ENCODE data around the gene SYNGR3.
"Not testable (repeated sequence)": the region's sequence is repeated elsewhere in the genome, so short reads cannot be mapped to it uniquely, and the experiment has no call there.

Gene SYNGR3

GRCh38 chr16:1958715-1959268, 31.0 kb upstream of the SYNGR3 start:
- no peaks in the 10 kb centered on the region for H3K79me1 ChIP-seq (ENCODE audit: low read length)
- no peak overlapping the region for H2BK120ac ChIP-seq (ENCODE audit: low read depth, low read length)
- H3K9ac ChIP-seq (ENCODE audit: low read length), result peak overlapping the region; percentile 58
- no peaks in the 10 kb centered on the region for H3K27me3 ChIP-seq (ENCODE audit: insufficient read depth, low read length, poor library complexity)
- H3K79me2 ChIP-seq (ENCODE audit: control insufficient read depth, insufficient read depth, low read length), result peaks cover 17% of the 10 kb centered on the region
- peaks cover 15% of the 10 kb centered on the region for H3K36me3 ChIP-seq (ENCODE audit: control insufficient read depth, insufficient read depth, low read length)
- H3K4ac ChIP-seq (ENCODE audit: low read depth, low read length), result no peak overlapping the region
- no peaks in the 10 kb centered on the region for H3K4me1 ChIP-seq (ENCODE audit: control insufficient read depth, low read depth, low read length)
- H3K18ac ChIP-seq (ENCODE audit: low read length), result no peak overlapping the region
- H3K56ac ChIP-seq (ENCODE audit: low read length), result peak overlapping the region; percentile 66
- H4K8ac ChIP-seq (ENCODE audit: low read depth, low read length), result no peak overlapping the region
- H3K4me3 ChIP-seq (ENCODE audit: low read length), result no peak overlapping the region
- H2AK5ac ChIP-seq (ENCODE audit: low read length), result no peak overlapping the region
- no peak overlapping the region for H4K5ac ChIP-seq (ENCODE audit: low read length)
- no CpG with 5 or more reads among the region's 14 CpGs for WGBS (ENCODE audit: extremely low coverage, insufficient coverage, low lambda C conversion rate)
- DNase-seq, result no peak
- no peak overlapping the region for H3K23ac ChIP-seq (ENCODE audit: low read length)
- H3K27ac ChIP-seq (ENCODE audit: low read depth, low read length), result no peak overlapping the region
- no peak overlapping the region for H2BK5ac ChIP-seq (ENCODE audit: low read length)
- H3K4me2 ChIP-seq (ENCODE audit: low read length), result peak overlapping the region; percentile 29
- no peak overlapping the region for H2BK15ac ChIP-seq (replicated peaks; ENCODE audit: low read depth)

GRCh38 chr16:1959269-1960039, 30.3 kb upstream of the SYNGR3 start, which contains the start of gene NDUFB10:
Gene NDUFB10, plus strand, starts transcription at chr16:1959538. Its CDS starts 87 bp downstream, at chr16:1959625.
- WGBS (ENCODE audit: extremely low coverage, insufficient coverage, low lambda C conversion rate), result no CpG with 5 or more reads among the region's 79 CpGs
- Histone ChIP-seq H3K4me2 (ENCODE audit: low read length) (peak within 1 kb of the TSS; percentile 29), H3K79me1 (ENCODE audit: low read length) (no peaks in the 10 kb centered on the region), H3K4ac (ENCODE audit: low read depth, low read length) (peak within 1 kb of the TSS; percentile 93), H4K5ac (ENCODE audit: low read length) (no peak within 1 kb of the TSS), H2BK15ac (replicated peaks; ENCODE audit: low read depth) (no peak within 1 kb of the TSS), H3K23ac (ENCODE audit: low read length) (no peak within 1 kb of the TSS), H2AK5ac (ENCODE audit: low read length) (no peak within 1 kb of the TSS), H4K8ac (ENCODE audit: low read depth, low read length) (no peak within 1 kb of the TSS), H3K27ac (ENCODE audit: low read depth, low read length) (peak within 1 kb of the TSS; percentile 70), H2BK5ac (ENCODE audit: low read length) (peak within 1 kb of the TSS; percentile 63), H3K79me2 (ENCODE audit: control insufficient read depth, insufficient read depth, low read length) (peaks cover 24% of the 10 kb centered on the region), H3K56ac (ENCODE audit: low read length) (peak within 1 kb of the TSS; percentile 99), H3K18ac (ENCODE audit: low read length) (peak within 1 kb of the TSS; percentile 92), H2BK120ac (ENCODE audit: low read depth, low read length) (peak within 1 kb of the TSS; percentile 2), H3K36me3 (ENCODE audit: control insufficient read depth, insufficient read depth, low read length) (peaks cover 15% of the 10 kb centered on the region), H3K27me3 (ENCODE audit: insufficient read depth, low read length, poor library complexity) (no peaks in the 10 kb centered on the region), H3K4me3 (ENCODE audit: low read length) (peak within 1 kb of the TSS; percentile 93), H3K4me1 (ENCODE audit: control insufficient read depth, low read depth, low read length) (no peaks in the 10 kb centered on the region), H3K9ac (ENCODE audit: low read length) (peak within 1 kb of the TSS; percentile 98)
- peak; percentile 91 for DNase-seq

GRCh38 chr16:1960665-1961630, 28.8 kb upstream of the SYNGR3 start:
- no peak overlapping the region for H3K4me3 ChIP-seq (ENCODE audit: low read length)
- no peak overlapping the region for H3K27ac ChIP-seq (ENCODE audit: low read depth, low read length)
- H3K79me1 ChIP-seq (ENCODE audit: low read length), result peaks cover 4% of the 10 kb centered on the region
- H3K4me1 ChIP-seq (ENCODE audit: control insufficient read depth, low read depth, low read length), result no peaks in the 10 kb centered on the region
- DNase-seq, result peak; percentile 76
- no peak overlapping the region for H4K8ac ChIP-seq (ENCODE audit: low read depth, low read length)
- no CpG with 5 or more reads among the region's 20 CpGs for WGBS (ENCODE audit: extremely low coverage, insufficient coverage, low lambda C conversion rate)
- no peak overlapping the region for H4K5ac ChIP-seq (ENCODE audit: low read length)
- H3K36me3 ChIP-seq (ENCODE audit: control insufficient read depth, insufficient read depth, low read length), result peaks cover 15% of the 10 kb centered on the region
- no peak overlapping the region for H2BK120ac ChIP-seq (ENCODE audit: low read depth, low read length)
- no peaks in the 10 kb centered on the region for H3K27me3 ChIP-seq (ENCODE audit: insufficient read depth, low read length, poor library complexity)
- no peak overlapping the region for H3K23ac ChIP-seq (ENCODE audit: low read length)
- peak overlapping the region; percentile 99 for H3K56ac ChIP-seq (ENCODE audit: low read length)
- peak overlapping the region; percentile 12 for H3K4me2 ChIP-seq (ENCODE audit: low read length)
- peaks cover 36% of the 10 kb centered on the region for H3K79me2 ChIP-seq (ENCODE audit: control insufficient read depth, insufficient read depth, low read length)
- no peak overlapping the region for H2BK15ac ChIP-seq (replicated peaks; ENCODE audit: low read depth)
- no peak overlapping the region for H2AK5ac ChIP-seq (ENCODE audit: low read length)
- H3K9ac ChIP-seq (ENCODE audit: low read length), result peak overlapping the region; percentile 98
- H3K4ac ChIP-seq (ENCODE audit: low read depth, low read length), result no peak overlapping the region
- H2BK5ac ChIP-seq (ENCODE audit: low read length), result no peak overlapping the region
- H3K18ac ChIP-seq (ENCODE audit: low read length), result no peak overlapping the region

- no peak overlapping the region for H4K8ac ChIP-seq (ENCODE audit: low read depth, low read length)
- H2BK120ac ChIP-seq (ENCODE audit: low read depth, low read length), result no peak overlapping the region
- peaks cover 37% of the 10 kb centered on the region for H3K79me2 ChIP-seq (ENCODE audit: control insufficient read depth, insufficient read depth, low read length)
- no peak overlapping the region for H2BK15ac ChIP-seq (replicated peaks; ENCODE audit: low read depth)
- no peak overlapping the region for H3K4me2 ChIP-seq (ENCODE audit: low read length)
- no peaks in the 10 kb centered on the region for H3K4me1 ChIP-seq (ENCODE audit: control insufficient read depth, low read depth, low read length)
- H2AK5ac ChIP-seq (ENCODE audit: low read length), result no peak overlapping the region
- WGBS (ENCODE audit: extremely low coverage, insufficient coverage, low lambda C conversion rate), result no CpG with 5 or more reads among the region's 6 CpGs
- H3K18ac ChIP-seq (ENCODE audit: low read length), result no peak overlapping the region
- H3K27me3 ChIP-seq (ENCODE audit: insufficient read depth, low read length, poor library complexity), result no peaks in the 10 kb centered on the region
- H3K56ac ChIP-seq (ENCODE audit: low read length), result no peak overlapping the region
- H3K4me3 ChIP-seq (ENCODE audit: low read length), result no peak overlapping the region
- peaks cover 4% of the 10 kb centered on the region for H3K79me1 ChIP-seq (ENCODE audit: low read length)
- no peak overlapping the region for H4K5ac ChIP-seq (ENCODE audit: low read length)
- no peak overlapping the region for H3K27ac ChIP-seq (ENCODE audit: low read depth, low read length)
- peak; percentile 63 for DNase-seq
- H2BK5ac ChIP-seq (ENCODE audit: low read length), result no peak overlapping the region
- H3K36me3 ChIP-seq (ENCODE audit: control insufficient read depth, insufficient read depth, low read length), result peaks cover 15% of the 10 kb centered on the region
- H3K9ac ChIP-seq (ENCODE audit: low read length), result no peak overlapping the region
- no peak overlapping the region for H3K4ac ChIP-seq (ENCODE audit: low read depth, low read length)
- H3K23ac ChIP-seq (ENCODE audit: low read length), result no peak overlapping the region
Observed at GRCh38 chr16:1961651-1962067, 28.1 kb upstream of the SYNGR3 start.

GRCh38 chr16:1962161-1963153, 27.3 kb upstream of the SYNGR3 start:
- H3K27me3 ChIP-seq (ENCODE audit: insufficient read depth, low read length, poor library complexity); DNase-seq; H3K79me1 ChIP-seq (ENCODE audit: low read length); H3K27ac ChIP-seq (ENCODE audit: low read depth, low read length); H2BK15ac ChIP-seq (replicated peaks; ENCODE audit: low read depth); H2BK120ac ChIP-seq (ENCODE audit: low read depth, low read length); H3K4me1 ChIP-seq (ENCODE audit: control insufficient read depth, low read depth, low read length); H2AK5ac ChIP-seq (ENCODE audit: low read length); H2BK5ac ChIP-seq (ENCODE audit: low read length); H4K5ac ChIP-seq (ENCODE audit: low read length); H3K4ac ChIP-seq (ENCODE audit: low read depth, low read length); H3K18ac ChIP-seq (ENCODE audit: low read length); H4K8ac ChIP-seq (ENCODE audit: low read depth, low read length); H3K23ac ChIP-seq (ENCODE audit: low read length): not testable (repeated sequence)
- no CpG with 5 or more reads among the region's 37 CpGs for WGBS (ENCODE audit: extremely low coverage, insufficient coverage, low lambda C conversion rate)
- Histone ChIP-seq H3K9ac (ENCODE audit: low read length) (peak overlapping the region; percentile 99), H3K36me3 (ENCODE audit: control insufficient read depth, insufficient read depth, low read length) (peaks cover 15% of the 10 kb centered on the region), H3K4me2 (ENCODE audit: low read length) (peak overlapping the region; percentile 87), H3K56ac (ENCODE audit: low read length) (peak overlapping the region; percentile 99), H3K79me2 (ENCODE audit: control insufficient read depth, insufficient read depth, low read length) (peaks cover 37% of the 10 kb centered on the region), H3K4me3 (ENCODE audit: low read length) (peak overlapping the region; percentile 42)

Data from mesendoderm (in vitro differentiated cells).